Activated T-helper 1 cell treated with anti-CD3 and anti-CD28 coated beads, Interleukin-12 subunit alpha, Interleukin-12 subunit beta, Interleukin-2, Interleukin-4 antibody, amounts not matched to agents 30 ng/mL and 10 ng/mL and 1 ng/mL, durations not matched to agents 14 hours and 24 hours and 36 hours (primary cell): ENCODE data around the gene FOXN3. TPM values are rescaled to one million over a fixed set of nuclear protein-coding genes. Genes with fewer than 3 reads are reported as not detected.

Source experiments
- DNase-seq: peaks from one replicate; pipeline ENCODE4 v3.0.0; 2021; ENCODE audit warnings: low spot score
- H3K27ac Mint-ChIP-seq: one replicate; pipeline ENCODE4 v1.8.0; 2021; ENCODE audit warnings: mild to moderate bottlenecking, mixed read lengths
- H3K27me3 Mint-ChIP-seq: one replicate; pipeline ENCODE4 v1.8.0; 2022; ENCODE audit warnings: mild to moderate bottlenecking, moderate library complexity, mixed read lengths; ENCODE audit not compliant: insufficient read depth
- H3K36me3 Mint-ChIP-seq: one replicate; pipeline ENCODE4 v1.8.0; 2021; ENCODE audit warnings: low read depth, mixed read lengths
- H3K4me1 Mint-ChIP-seq: one replicate; pipeline ENCODE4 v1.8.0; 2021; ENCODE audit warnings: low read depth, mixed read lengths
- H3K4me3 Mint-ChIP-seq: one replicate; pipeline ENCODE4 v1.8.0; 2021; ENCODE audit warnings: mild to moderate bottlenecking, moderate library complexity, mixed read lengths
- H3K9me3 Mint-ChIP-seq: one replicate; pipeline ENCODE4 v1.8.0; 2021; ENCODE audit warnings: mixed read lengths
- intact Hi-C: fragments of 100-400 bp; cut with micrococcal nuclease; formaldehyde crosslinking; loops from one replicate; pipeline ENCODE4 v1.15.1; 2024
- total RNA-seq: library from RNA; stranded (reverse); gene quantifications from 2 replicates; pipeline ENCODE4 v1.2.3, GENCODE V29; 2022

FOXN3 gene
- total RNA-seq, 1 donor from 2014 or later: 86.9 TPM

DNA sequence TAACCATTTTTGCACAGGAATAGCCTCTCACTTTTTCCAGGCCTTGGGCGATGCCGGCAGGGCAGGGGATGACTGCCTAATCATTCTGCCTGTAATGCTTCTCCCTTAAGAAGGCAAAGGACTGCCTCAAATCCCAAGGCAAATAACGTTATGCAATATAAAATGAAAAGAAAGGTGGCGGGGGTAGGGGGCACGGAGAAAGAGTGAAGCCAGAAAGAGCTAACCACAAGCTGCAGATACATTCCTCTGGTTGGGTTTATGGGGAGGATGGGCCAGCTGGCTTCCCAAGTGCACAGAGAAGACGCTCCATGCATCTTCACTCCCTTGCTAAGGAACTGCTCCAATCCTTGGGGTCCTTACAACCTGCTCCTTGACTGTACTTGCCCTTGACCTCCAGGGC, 229.5 kb downstream of the FOXN3 start:
- Mint-ChIP-seq H3K4me3 (no peak overlapping the region), H3K27ac (no peak overlapping the region), H3K36me3 (peaks cover 6% of the 10 kb centered on the region), H3K4me1 (no peaks in the 10 kb centered on the region), H3K9me3 (no peaks in the 10 kb centered on the region), H3K27me3 (no peaks in the 10 kb centered on the region)
- DNase-seq: no peak
- intact Hi-C loops: no loop called here

DNA sequence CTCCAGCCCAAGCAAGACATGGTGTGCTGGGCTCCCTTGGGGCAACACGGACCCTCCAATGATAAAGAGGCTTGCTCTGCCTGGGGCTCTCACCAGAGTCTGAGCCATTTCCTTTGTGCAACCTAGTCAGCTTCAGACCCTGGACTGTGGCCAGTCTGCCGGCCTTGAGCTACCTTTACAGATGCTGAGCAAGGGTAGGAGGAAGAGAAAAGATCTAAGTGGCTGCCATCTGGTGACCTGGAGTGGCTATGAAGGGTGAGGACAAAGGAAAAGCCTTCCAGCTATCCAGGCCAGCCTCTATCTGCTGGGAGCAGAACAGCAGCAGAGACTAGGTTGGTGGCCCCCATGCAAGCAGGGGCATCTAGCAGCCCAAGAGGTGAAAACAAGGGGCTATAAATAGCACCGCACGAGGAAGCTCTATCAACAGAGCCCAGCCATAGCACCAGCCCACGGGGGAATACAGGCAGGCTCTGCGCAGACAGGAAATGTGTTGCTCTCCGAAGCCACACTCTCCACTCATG, 230.1 kb downstream of the FOXN3 start:
- H3K27me3 Mint-ChIP-seq: no peaks in the 10 kb centered on the region
- DNase-seq: no peak
- no peak overlapping the region for H3K27ac Mint-ChIP-seq
- H3K4me1 Mint-ChIP-seq: no peaks in the 10 kb centered on the region
- H3K9me3 Mint-ChIP-seq: no peaks in the 10 kb centered on the region
- peaks cover 6% of the 10 kb centered on the region for H3K36me3 Mint-ChIP-seq
- intact Hi-C loops: no loop called here
- H3K4me3 Mint-ChIP-seq: no peak overlapping the region

DNA sequence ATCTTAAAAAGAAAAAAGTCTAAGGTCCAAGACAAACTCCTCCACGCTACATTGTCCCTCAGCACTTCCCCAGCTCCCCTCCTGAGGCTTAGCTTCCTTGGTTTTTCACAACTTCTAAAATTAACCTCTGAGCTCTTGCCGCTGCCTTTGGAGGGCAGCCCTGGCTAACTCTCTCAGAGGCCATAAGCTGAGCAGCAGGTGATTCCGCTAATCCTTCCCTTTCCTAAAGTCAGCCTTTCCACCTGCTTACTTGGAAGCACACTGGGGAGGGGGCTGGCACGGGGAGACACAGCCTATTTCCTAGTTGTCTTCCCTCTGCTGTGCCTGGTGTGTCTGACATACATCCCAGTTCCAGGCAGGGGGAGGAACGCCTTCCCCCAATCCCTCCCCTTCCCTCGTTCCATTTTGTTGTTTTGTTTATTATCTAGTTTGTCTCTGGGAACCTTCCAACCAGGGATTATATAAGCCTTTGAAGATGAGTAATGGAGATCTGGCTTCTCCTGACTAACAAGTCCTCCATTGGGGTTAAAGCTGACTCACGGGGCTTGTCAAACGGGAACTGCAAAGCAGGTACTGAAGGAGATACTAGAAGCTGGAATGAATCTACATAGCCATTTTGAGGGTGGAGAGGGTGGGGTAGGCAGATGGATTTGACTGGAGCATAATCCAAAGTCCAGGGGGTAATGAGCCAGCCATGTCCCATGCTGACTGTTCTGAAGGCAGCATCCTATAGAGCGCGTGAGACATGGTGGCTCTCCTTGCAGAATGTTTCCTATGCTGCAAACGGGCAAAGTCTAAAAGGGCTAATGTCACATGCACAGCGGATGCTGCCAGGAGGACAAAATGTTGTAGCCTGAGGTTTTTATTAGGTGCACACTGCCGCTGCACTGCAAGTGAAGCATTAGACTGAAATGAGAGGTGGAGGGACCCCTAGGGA, 230.8 kb downstream of the FOXN3 start:
- no peaks in the 10 kb centered on the region for H3K27me3 Mint-ChIP-seq
- H3K9me3 Mint-ChIP-seq: no peaks in the 10 kb centered on the region
- no peak overlapping the region for H3K4me3 Mint-ChIP-seq
- H3K27ac Mint-ChIP-seq: no peak overlapping the region
- DNase-seq: no peak
- intact Hi-C loops: no loop called here
- no peaks in the 10 kb centered on the region for H3K4me1 Mint-ChIP-seq
- H3K36me3 Mint-ChIP-seq: peaks cover 6% of the 10 kb centered on the region

DNA sequence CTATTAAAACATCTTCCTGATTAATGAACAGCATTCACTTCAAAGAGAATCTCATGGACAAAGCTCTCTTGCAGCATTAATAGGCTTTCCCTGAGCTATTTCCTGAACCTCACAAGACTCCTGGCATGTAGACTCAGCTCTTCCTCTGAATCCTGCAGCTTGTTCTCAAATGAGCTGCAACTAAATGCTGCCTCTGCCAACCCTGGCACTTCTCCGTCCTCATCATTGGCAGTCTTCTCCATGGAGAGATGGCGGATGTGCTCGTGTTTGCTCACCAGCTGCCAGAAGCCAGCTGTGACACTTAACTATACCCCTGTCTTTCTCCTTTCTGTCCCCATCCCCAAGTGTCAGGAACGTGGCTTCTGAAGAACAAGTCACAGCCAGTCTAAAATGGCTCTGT, 232.1 kb downstream of the FOXN3 start:
- no peak overlapping the region for H3K4me3 Mint-ChIP-seq
- no peak for DNase-seq
- H3K36me3 Mint-ChIP-seq: peaks cover 9% of the 10 kb centered on the region
- no peaks in the 10 kb centered on the region for H3K9me3 Mint-ChIP-seq
- H3K27ac Mint-ChIP-seq: no peak overlapping the region
- no peaks in the 10 kb centered on the region for H3K27me3 Mint-ChIP-seq
- H3K4me1 Mint-ChIP-seq: no peaks in the 10 kb centered on the region
- intact Hi-C loops: no loop called here

DNA sequence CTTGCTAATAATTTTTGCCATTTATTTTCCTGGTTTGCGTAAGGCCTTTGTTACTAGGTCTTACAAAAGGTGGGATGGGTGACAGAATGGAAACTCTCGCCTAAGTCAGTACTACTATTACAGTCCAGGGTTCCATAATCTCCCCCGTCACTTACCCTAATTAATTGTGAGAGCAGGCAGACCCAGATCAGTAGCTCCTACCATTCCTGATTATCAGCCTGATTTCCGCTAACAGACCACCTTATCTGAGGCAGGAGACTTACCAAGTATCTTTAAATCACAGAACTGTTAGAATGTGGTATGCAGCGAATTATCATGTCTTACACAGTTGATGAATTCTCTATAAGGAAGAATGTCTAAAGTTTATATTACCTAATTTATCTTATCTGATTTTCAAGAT, 234.7 kb downstream of the FOXN3 start:
- intact Hi-C loops: no loop called here
- peaks cover 6% of the 10 kb centered on the region for H3K4me1 Mint-ChIP-seq
- no peaks in the 10 kb centered on the region for H3K9me3 Mint-ChIP-seq
- H3K27ac Mint-ChIP-seq: no peak overlapping the region
- no peak overlapping the region for H3K4me3 Mint-ChIP-seq
- H3K27me3 Mint-ChIP-seq: no peaks in the 10 kb centered on the region
- H3K36me3 Mint-ChIP-seq: peaks cover 6% of the 10 kb centered on the region
- DNase-seq: no peak

DNA sequence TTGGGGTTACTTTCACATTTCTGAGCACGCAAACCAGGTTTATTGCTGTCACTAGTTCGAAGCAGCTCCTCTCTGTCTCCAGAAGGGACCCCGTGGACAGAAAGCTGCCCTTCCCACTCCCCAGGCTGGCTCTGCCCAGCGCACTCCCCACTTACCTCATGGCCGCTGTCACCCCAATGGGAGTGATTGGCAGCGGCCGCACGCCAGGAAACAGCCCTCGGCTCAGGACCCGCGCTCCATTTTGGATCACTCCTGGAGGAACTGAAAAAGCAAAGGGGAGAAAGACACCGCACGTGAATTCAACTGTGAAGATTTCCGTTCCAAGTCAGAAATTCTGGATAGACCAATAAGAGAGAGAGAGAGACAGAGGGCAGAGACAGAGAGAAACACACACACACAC, 236.5 kb downstream of the FOXN3 start:
- Mint-ChIP-seq H3K27me3 (no peaks in the 10 kb centered on the region), H3K4me1 (peaks cover 6% of the 10 kb centered on the region), H3K9me3 (no peaks in the 10 kb centered on the region), H3K27ac (no peak overlapping the region), H3K4me3 (no peak overlapping the region), H3K36me3 (peaks cover 6% of the 10 kb centered on the region)
- intact Hi-C loops: no loop called here
- no peak for DNase-seq

DNA sequence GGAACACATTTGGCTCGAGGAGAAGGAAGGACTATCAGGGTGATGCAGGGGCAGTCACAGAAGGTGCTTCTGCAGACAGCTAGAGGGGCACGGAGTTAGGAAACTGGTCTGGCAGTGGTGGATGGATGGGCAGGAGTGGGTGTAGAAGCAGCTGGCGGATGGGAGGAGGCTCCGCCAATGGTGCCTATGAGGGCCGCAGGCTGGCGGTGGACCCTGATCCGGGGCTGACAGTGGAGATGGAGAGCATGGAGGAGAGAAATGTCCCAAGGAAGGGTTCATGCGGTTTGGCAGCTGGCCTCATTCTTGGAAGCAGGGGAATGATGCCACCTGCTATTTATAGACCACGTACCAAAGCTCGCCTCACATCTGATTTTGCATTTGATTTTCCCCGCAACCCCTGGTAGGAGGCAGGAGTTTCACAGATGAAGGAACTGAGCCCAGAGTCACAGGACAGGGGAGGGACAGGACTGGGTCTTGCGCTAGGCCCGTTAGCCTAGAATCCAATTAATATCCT, 237.1 kb downstream of the FOXN3 start:
- peaks cover 6% of the 10 kb centered on the region for H3K36me3 Mint-ChIP-seq
- H3K4me3 Mint-ChIP-seq: no peak overlapping the region
- H3K27me3 Mint-ChIP-seq: no peaks in the 10 kb centered on the region
- H3K4me1 Mint-ChIP-seq: peaks cover 6% of the 10 kb centered on the region
- no peak for DNase-seq
- H3K9me3 Mint-ChIP-seq: no peaks in the 10 kb centered on the region
- intact Hi-C loops: loop anchor here (5.0 kb wide), 1 partner anchor 153 kb away; no protein-coding TSS in a partner anchor
- H3K27ac Mint-ChIP-seq: no peak overlapping the region

DNA sequence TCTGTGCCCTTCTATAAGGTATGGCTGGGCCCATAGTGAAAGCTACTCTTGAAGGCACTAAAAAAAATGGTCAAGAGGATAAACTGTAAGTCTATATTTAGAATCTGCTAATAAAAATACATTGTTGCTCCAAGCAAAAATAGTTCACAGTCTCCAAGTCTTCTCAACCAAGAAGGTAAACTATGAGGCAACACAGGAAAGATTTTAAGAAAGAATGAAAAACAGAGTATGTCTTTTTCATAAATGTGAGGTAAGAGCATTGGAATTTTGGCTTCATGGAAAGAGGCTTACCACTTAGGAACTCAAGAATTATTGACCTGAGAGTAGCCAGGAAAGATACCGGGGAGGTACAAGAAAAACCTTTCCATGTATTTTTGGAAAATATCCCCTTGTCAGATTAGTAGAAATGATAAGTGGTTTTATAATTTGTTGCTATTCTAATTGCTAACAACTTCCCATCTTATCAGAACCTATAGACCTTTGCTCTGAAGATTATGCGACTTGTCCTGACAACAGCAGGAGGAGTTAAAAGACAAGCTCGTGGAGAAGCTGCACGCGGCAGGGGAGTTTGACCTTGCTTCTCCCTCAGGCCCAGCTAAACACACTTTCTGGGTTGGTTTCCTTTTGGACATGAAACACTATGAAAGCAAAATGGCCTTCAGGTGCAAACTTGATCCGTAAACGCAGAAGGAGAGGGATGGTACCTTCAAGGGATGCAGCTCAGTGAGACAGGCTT, 238.1 kb downstream of the FOXN3 start:
- H3K4me3 Mint-ChIP-seq: no peak overlapping the region
- peaks cover 6% of the 10 kb centered on the region for H3K4me1 Mint-ChIP-seq
- peak overlapping the region; percentile 25 for H3K27ac Mint-ChIP-seq
- H3K36me3 Mint-ChIP-seq: peaks cover 13% of the 10 kb centered on the region
- intact Hi-C loops: loop anchor here (5.0 kb wide), 1 partner anchor 152 kb away; no protein-coding TSS in a partner anchor
- no peaks in the 10 kb centered on the region for H3K9me3 Mint-ChIP-seq
- no peak for DNase-seq
- no peaks in the 10 kb centered on the region for H3K27me3 Mint-ChIP-seq

DNA sequence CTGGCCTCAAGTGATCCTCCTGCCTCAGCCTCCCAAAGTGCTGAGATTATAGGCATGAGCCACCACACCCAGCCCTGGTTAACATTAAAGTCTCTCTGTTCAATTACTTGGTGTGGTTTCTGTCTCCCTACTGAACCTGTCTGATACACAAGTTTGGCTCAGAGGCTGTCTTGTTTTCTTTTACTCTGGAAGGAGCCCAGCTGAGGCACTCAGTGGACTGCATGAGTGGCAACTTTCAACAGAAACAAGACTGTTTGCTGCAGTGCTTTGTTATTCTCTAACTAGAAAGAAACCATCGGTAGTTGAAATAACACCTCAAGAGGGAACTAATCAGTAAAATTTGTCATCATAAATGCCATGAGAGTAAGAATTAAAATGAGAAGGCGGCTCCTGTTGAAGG, 238.7 kb downstream of the FOXN3 start:
- no peaks in the 10 kb centered on the region for H3K9me3 Mint-ChIP-seq
- no peak overlapping the region for H3K4me3 Mint-ChIP-seq
- H3K4me1 Mint-ChIP-seq: peaks cover 6% of the 10 kb centered on the region
- intact Hi-C loops: loop anchor here (5.0 kb wide), 1 partner anchor 151 kb away; no protein-coding TSS in a partner anchor
- peaks cover 14% of the 10 kb centered on the region for H3K36me3 Mint-ChIP-seq
- no peak overlapping the region for H3K27ac Mint-ChIP-seq
- no peak for DNase-seq
- no peaks in the 10 kb centered on the region for H3K27me3 Mint-ChIP-seq

DNA sequence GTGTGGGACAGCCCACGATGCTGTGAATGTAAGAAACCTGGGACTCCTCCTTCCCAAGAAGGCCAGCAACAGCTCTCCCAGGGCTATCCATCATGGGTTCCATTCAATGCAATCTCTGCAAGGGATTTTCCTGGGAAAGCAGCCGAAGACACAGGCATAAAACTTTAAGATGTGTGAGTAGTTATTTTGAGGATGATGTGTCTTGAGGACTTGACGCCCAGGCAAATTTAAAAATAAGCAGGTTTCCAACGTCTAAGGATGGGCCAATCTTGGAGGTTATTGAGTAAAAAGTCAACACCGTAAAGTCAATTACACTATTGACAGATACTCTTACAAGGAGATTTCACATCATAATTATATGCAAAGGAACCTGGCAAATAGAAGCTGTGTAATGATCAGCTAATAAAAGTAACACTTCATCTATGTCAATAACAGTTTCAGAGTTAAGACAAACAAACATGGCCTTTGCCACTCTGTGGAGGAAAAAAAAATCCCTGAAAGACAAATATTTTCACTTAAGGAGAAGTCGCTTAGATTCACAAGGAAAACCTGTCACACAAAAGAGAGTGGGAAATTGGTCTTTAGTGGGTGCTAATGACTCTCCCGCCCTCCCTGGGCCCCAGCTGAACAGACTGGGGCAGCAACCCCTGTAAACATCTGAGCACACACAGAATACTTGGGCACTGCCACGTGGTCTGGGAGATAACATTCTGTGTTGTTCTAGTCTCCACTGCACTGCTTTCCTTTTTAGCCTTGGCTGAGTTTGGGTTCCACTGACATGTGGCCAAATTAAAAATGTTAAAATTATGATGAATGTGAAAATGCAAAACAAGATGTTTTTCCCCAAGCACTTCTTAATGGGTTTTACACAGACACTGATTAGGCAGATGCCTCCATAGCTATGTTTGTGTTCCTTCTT, 240.9 kb downstream of the FOXN3 start:
- Mint-ChIP-seq H3K27me3 (no peaks in the 10 kb centered on the region), H3K9me3 (peaks cover 1% of the 10 kb centered on the region), H3K4me1 (peaks cover 6% of the 10 kb centered on the region), H3K4me3 (no peak overlapping the region), H3K27ac (no peak overlapping the region), H3K36me3 (peaks cover 14% of the 10 kb centered on the region)
- intact Hi-C loops: loop anchor here (5.0 kb wide), 1 partner anchor 149 kb away; no protein-coding TSS in a partner anchor
- no peak for DNase-seq

DNA sequence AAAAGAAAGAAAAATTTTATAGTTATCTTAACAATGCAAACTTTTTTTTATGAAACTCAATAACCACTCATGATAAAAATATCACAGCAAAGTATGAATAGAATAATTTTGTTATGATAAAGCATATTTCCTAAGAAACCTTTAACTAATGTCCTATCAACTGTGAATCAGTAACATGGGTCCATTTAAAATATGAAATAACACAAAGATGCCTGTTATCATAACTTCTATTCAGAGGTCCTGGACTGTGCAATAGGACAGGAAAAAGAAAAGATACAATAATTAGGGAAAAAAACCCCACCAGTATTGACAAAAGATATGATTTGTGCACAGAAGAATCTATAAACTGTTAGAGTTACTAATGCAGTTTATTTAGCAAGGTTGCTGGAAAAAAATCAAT, 245.4 kb downstream of the FOXN3 start:
- Mint-ChIP-seq H3K36me3 (peaks cover 18% of the 10 kb centered on the region), H3K27ac (no peak overlapping the region), H3K4me1 (no peaks in the 10 kb centered on the region), H3K9me3 (peaks cover 4% of the 10 kb centered on the region), H3K27me3 (no peaks in the 10 kb centered on the region), H3K4me3 (no peak overlapping the region)
- intact Hi-C loops: no loop called here
- DNase-seq: no peak

DNA sequence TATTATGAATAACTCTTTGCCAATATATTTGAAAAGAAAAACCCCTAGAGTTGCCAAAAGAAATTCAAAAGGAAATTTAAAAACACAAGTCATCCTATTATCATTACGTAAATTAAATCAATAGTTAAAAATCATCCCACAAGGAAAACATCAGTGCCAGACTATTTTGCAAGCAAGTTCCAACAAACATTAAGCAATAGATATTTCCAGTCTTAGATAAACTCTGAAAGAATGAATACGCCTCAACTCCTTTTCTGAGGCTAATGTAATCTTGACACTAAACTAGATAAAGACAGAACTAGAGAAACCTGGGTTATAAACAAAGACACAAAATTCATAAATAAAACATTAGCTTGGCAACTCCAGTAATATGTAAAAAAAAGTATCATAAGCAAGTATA, 245.9 kb downstream of the FOXN3 start:
- Mint-ChIP-seq H3K9me3 (peaks cover 4% of the 10 kb centered on the region), H3K27me3 (no peaks in the 10 kb centered on the region), H3K4me3 (no peak overlapping the region), H3K27ac (no peak overlapping the region), H3K4me1 (no peaks in the 10 kb centered on the region), H3K36me3 (peaks cover 18% of the 10 kb centered on the region)
- DNase-seq: no peak
- intact Hi-C loops: no loop called here
